HEK293 (cell line): ENCODE results near the gene MED29.
A peak's percentile ranks its signal among the peaks of the same experiment; 100 is the strongest.

Experiments
- BCL11B ChIP-seq: fragments of 450-650 bp; formaldehyde crosslinking; IDR thresholded peaks from 2 replicates; pipeline ENCODE4 v1.5.1; 2016; ENCODE audit warnings: low read depth, missing biosample characterization, missing genetic modification characterization
- IKZF3 ChIP-seq: fragments of 450-650 bp; IDR thresholded peaks from 2 replicates; pipeline ENCODE4 v1.5.0; 2018; ENCODE audit warnings: missing biosample characterization, mild to moderate bottlenecking, missing genetic modification characterization, moderate library complexity
- KLF8 ChIP-seq: fragments of 450-650 bp; formaldehyde crosslinking; IDR thresholded peaks from 2 replicates; pipeline ENCODE4 v1.5.1; 2016; ENCODE audit warnings: missing biosample characterization, missing genetic modification characterization
- MYNN ChIP-seq: fragments of 450-650 bp; formaldehyde crosslinking; IDR thresholded peaks from 2 replicates; pipeline ENCODE4 v1.5.1; 2016; ENCODE audit warnings: missing biosample characterization, missing genetic modification characterization, borderline replicate concordance
- OVOL3 ChIP-seq: fragments of 450-650 bp; formaldehyde crosslinking; IDR thresholded peaks from 2 replicates; pipeline ENCODE4 v1.5.1; 2016; ENCODE audit warnings: missing biosample characterization, missing genetic modification characterization
- RBAK ChIP-seq: fragments of 450-650 bp; formaldehyde crosslinking; IDR thresholded peaks from 2 replicates; pipeline ENCODE4 v1.5.1; 2016; ENCODE audit warnings: missing biosample characterization, missing genetic modification characterization
- YY1 ChIP-seq: fragments of 450-650 bp; formaldehyde crosslinking; IDR thresholded peaks from 2 replicates; pipeline ENCODE4 v1.5.1; 2018; ENCODE audit warnings: missing biosample characterization, missing genetic modification characterization
- ZBTB20 ChIP-seq: fragments of 450-650 bp; formaldehyde crosslinking; IDR thresholded peaks from 2 replicates; pipeline ENCODE4 v1.5.1; 2016; ENCODE audit warnings: missing biosample characterization, missing genetic modification characterization
- ZEB2 ChIP-seq: fragments of 450-650 bp; formaldehyde crosslinking; IDR thresholded peaks from 2 replicates; pipeline ENCODE4 v1.5.1; 2016; ENCODE audit warnings: missing biosample characterization, missing genetic modification characterization
- ZNF140 ChIP-seq: fragments of 450-650 bp; formaldehyde crosslinking; IDR thresholded peaks from 2 replicates; pipeline ENCODE4 v1.5.1; 2016; ENCODE audit warnings: missing biosample characterization, missing genetic modification characterization
- ZNF335 ChIP-seq: fragments of 450-650 bp; formaldehyde crosslinking; conservative IDR thresholded peaks from 2 replicates; pipeline ENCODE4 v1.5.1; 2016; ENCODE audit warnings: missing biosample characterization, missing genetic modification characterization
- ZNF544 ChIP-seq: fragments of 450-650 bp; formaldehyde crosslinking; IDR thresholded peaks from 2 replicates; pipeline ENCODE4 v1.5.0; 2017; ENCODE audit warnings: missing biosample characterization, missing genetic modification characterization
- ZNF558 ChIP-seq: fragments of 450-650 bp; formaldehyde crosslinking; IDR thresholded peaks from 2 replicates; pipeline ENCODE4 v1.5.1; 2016; ENCODE audit warnings: missing biosample characterization, missing genetic modification characterization
- ZNF623 ChIP-seq: fragments of 450-650 bp; formaldehyde crosslinking; IDR thresholded peaks from 2 replicates; pipeline ENCODE4 v1.5.1; 2016; ENCODE audit warnings: missing biosample characterization, missing genetic modification characterization
- ZNF660 ChIP-seq: fragments of 450-650 bp; IDR thresholded peaks from 2 replicates; pipeline ENCODE4 v1.5.1; 2018; ENCODE audit warnings: missing biosample characterization, mild to moderate bottlenecking, missing genetic modification characterization
- ZNF664 ChIP-seq: fragments of 450-650 bp; formaldehyde crosslinking; IDR thresholded peaks from 2 replicates; pipeline ENCODE4 v1.5.1; 2016; ENCODE audit warnings: missing biosample characterization, missing genetic modification characterization
- ZNF670 ChIP-seq: fragments of 450-650 bp; formaldehyde crosslinking; IDR thresholded peaks from 2 replicates; pipeline ENCODE4 v1.5.1; 2016; ENCODE audit warnings: missing biosample characterization, missing genetic modification characterization, low read depth
- ZNF76 ChIP-seq: fragments of 450-650 bp; formaldehyde crosslinking; IDR thresholded peaks from 2 replicates; pipeline ENCODE4; 2016; ENCODE audit warnings: low read depth, missing biosample characterization, missing genetic modification characterization, borderline replicate concordance
- ZNF785 ChIP-seq: fragments of 450-650 bp; formaldehyde crosslinking; IDR thresholded peaks from 2 replicates; pipeline ENCODE4 v1.5.1; 2016; ENCODE audit warnings: missing biosample characterization, missing genetic modification characterization
- ZNF830 ChIP-seq: fragments of 450-650 bp; IDR thresholded peaks from 2 replicates; pipeline ENCODE4 v1.5.0; 2018; ENCODE audit warnings: missing biosample characterization, missing genetic modification characterization, low read depth, mild to moderate bottlenecking, moderate library complexity
- ZNF837 ChIP-seq: fragments of 450-650 bp; formaldehyde crosslinking; IDR thresholded peaks from 2 replicates; pipeline ENCODE4 v1.5.1; 2016; ENCODE audit warnings: missing biosample characterization, missing genetic modification characterization
- ZSCAN30 ChIP-seq: fragments of 450-650 bp; IDR thresholded peaks from 2 replicates; pipeline ENCODE4 v1.5.1; 2018; ENCODE audit warnings: missing biosample characterization, mild to moderate bottlenecking, missing genetic modification characterization, moderate library complexity
- TF ChIP-seq, protein P1 (sequence below): fragments of 450-650 bp; formaldehyde crosslinking; IDR thresholded peaks from 2 replicates; pipeline ENCODE4 v1.5.1; 2016; ENCODE audit warnings: missing biosample characterization, missing genetic modification characterization
- TF ChIP-seq, protein P2 (sequence below): fragments of 450-650 bp; formaldehyde crosslinking; conservative IDR thresholded peaks from 2 replicates; pipeline ENCODE4 v1.5.1; 2016; ENCODE audit warnings: low read depth, missing biosample characterization, missing genetic modification characterization
- TF ChIP-seq, protein P3 (sequence below): fragments of 450-650 bp; formaldehyde crosslinking; IDR thresholded peaks from 2 replicates; pipeline ENCODE4 v1.5.1; 2016; ENCODE audit warnings: missing biosample characterization, missing genetic modification characterization
- TF ChIP-seq, protein P4 (sequence below): sonication (generic); formaldehyde crosslinking; IDR thresholded peaks from 2 replicates; pipeline ENCODE4 v1.8.1; 2022; ENCODE audit warnings: mild to moderate bottlenecking, moderate library complexity, missing genetic modification reagents

MED29 gene

DNA sequence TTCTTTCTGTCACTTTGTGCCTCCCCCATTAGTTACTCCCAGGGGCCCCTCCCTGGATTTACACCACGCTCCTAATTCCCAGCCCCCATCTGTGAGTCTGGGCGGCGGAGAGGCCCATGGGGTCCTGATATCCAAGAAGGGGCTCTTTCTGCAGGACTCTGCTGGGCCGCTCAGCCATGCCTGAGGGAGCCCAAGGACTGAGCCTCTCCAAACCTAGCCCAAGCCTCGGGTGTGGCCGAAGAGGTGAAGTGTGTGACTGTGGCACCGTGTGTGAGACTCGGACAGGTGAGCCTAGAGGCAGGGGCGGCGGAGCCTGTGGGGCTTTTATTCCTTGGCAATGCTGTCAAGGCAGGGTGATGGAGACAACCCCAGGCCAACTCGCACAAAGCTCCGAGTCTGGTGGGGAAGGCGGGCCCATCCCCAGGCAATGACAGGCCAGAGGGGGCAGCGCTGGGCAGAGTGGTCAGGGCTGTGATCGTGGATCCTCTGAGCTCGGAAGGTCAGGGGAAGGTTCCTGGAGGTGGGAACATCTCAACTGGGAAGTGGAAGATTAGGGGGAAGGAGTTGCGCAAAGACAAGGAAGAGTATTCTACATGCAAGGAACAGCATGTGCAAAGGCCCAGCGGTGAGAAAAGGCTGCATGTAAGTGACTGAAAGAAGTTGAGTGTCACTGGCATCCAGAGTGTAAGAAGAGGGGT lies 22.9 kb downstream of the MED29 start (continued):
- no peak for TF ChIP-seq YY1 (tag by site-specific recombination)
- TF ChIP-seq ZNF76: peak; percentile 3; the same call in 1 of the 2 replicates
- TF ChIP-seq ZNF544: no peak
- TF ChIP-seq RBAK (tag by site-specific recombination): no peak
- TF ChIP-seq OVOL3 (tag by site-specific recombination): no peak
- no peak for TF ChIP-seq ZNF830 (tag by site-specific recombination)
- no peak for TF ChIP-seq ZNF140
- TF ChIP-seq, protein P1, sequence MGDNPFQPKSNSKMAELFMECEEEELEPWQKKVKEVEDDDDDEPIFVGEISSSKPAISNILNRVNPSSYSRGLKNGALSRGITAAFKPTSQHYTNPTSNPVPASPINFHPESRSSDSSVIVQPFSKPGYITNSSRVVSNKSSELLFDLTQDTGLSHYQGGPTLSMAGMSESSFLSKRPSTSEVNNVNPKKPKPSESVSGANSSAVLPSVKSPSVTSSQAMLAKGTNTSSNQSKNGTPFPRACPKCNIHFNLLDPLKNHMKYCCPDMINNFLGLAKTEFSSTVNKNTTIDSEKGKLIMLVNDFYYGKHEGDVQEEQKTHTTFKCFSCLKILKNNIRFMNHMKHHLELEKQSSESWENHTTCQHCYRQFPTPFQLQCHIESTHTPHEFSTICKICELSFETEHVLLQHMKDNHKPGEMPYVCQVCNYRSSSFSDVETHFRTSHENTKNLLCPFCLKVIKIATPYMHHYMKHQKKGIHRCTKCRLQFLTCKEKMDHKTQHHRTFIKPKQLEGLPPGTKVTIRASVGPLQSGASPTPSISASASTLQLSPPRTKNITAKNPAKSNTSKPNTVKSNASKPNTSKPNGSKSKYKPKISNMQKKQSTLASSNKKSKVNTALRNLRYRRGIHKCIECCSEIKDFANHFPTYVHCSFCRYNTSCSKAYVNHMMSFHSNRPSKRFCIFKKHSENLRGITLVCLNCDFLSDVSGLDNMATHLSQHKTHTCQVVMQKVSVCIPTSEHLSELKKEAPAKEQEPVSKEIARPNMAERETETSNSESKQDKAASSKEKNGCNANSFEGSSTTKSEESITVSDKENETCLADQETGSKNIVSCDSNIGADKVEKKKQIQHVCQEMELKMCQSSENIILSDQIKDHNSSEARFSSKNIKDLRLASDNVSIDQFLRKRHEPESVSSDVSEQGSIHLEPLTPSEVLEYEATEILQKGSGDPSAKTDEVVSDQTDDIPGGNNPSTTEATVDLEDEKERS (tag by site-specific recombination): 0 out of 2 replicates have a peak, but pooled peaks have one; percentile 34
- TF ChIP-seq, protein P2, sequence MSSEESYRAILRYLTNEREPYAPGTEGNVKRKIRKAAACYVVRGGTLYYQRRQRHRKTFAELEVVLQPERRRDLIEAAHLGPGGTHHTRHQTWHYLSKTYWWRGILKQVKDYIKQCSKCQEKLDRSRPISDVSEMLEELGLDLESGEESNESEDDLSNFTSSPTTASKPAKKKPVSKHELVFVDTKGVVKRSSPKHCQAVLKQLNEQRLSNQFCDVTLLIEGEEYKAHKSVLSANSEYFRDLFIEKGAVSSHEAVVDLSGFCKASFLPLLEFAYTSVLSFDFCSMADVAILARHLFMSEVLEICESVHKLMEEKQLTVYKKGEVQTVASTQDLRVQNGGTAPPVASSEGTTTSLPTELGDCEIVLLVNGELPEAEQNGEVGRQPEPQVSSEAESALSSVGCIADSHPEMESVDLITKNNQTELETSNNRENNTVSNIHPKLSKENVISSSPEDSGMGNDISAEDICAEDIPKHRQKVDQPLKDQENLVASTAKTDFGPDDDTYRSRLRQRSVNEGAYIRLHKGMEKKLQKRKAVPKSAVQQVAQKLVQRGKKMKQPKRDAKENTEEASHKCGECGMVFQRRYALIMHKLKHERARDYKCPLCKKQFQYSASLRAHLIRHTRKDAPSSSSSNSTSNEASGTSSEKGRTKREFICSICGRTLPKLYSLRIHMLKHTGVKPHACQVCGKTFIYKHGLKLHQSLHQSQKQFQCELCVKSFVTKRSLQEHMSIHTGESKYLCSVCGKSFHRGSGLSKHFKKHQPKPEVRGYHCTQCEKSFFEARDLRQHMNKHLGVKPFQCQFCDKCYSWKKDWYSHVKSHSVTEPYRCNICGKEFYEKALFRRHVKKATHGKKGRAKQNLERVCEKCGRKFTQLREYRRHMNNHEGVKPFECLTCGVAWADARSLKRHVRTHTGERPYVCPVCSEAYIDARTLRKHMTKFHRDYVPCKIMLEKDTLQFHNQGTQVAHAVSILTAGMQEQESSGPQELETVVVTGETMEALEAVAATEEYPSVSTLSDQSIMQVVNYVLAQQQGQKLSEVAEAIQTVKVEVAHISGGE (tag by site-specific recombination): 0 out of 2 replicates have a peak, but pooled peaks have one; percentile 13
- TF ChIP-seq ZNF785 (tag by site-specific recombination): 0 out of 2 replicates have a peak, but pooled peaks have one; percentile 13
- TF ChIP-seq ZNF335 (tag by site-specific recombination): peak; percentile 95
- TF ChIP-seq MYNN: no peak
- TF ChIP-seq, protein P3, sequence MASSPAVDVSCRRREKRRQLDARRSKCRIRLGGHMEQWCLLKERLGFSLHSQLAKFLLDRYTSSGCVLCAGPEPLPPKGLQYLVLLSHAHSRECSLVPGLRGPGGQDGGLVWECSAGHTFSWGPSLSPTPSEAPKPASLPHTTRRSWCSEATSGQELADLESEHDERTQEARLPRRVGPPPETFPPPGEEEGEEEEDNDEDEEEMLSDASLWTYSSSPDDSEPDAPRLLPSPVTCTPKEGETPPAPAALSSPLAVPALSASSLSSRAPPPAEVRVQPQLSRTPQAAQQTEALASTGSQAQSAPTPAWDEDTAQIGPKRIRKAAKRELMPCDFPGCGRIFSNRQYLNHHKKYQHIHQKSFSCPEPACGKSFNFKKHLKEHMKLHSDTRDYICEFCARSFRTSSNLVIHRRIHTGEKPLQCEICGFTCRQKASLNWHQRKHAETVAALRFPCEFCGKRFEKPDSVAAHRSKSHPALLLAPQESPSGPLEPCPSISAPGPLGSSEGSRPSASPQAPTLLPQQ (tag by site-specific recombination): peak; percentile 93
- TF ChIP-seq ZEB2 (tag by site-specific recombination): 0 out of 2 replicates have a peak, but pooled peaks have one; percentile 33
- peak; percentile 98 for TF ChIP-seq ZSCAN30 (tag by site-specific recombination)
- TF ChIP-seq BCL11B (tag by site-specific recombination): peak; percentile 27; the same call in 1 of the 2 replicates
- TF ChIP-seq KLF8: peak; percentile 61; the same call in 1 of the 2 replicates
- TF ChIP-seq ZNF837 (tag by site-specific recombination): no peak
- TF ChIP-seq ZBTB20 (tag by site-specific recombination): no peak
- no peak for TF ChIP-seq ZNF660 (tag by site-specific recombination)
- peak; percentile 13; the same call in 1 of the 2 replicates for TF ChIP-seq ZNF664 (tag by site-specific recombination)
- TF ChIP-seq IKZF3 (tag by site-specific recombination): no peak; the same call in 1 of the 2 replicates
- TF ChIP-seq ZNF670 (tag by site-specific recombination): no peak
- TF ChIP-seq, protein P4, sequence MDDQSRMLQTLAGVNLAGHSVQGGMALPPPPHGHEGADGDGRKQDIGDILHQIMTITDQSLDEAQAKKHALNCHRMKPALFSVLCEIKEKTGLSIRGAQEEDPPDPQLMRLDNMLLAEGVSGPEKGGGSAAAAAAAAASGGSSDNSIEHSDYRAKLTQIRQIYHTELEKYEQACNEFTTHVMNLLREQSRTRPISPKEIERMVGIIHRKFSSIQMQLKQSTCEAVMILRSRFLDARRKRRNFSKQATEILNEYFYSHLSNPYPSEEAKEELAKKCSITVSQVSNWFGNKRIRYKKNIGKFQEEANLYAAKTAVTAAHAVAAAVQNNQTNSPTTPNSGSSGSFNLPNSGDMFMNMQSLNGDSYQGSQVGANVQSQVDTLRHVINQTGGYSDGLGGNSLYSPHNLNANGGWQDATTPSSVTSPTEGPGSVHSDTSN (CRISPR knock-in tag): no peak
- TF ChIP-seq ZNF558 (tag by site-specific recombination): no peak
- peak; percentile 100 for TF ChIP-seq ZNF623 (tag by site-specific recombination)
